ENCODE measurements around the gene PGLYRP1.

Gene PGLYRP1

GRCh38 chr19:45972947-45973540, 49.8 kb downstream of the PGLYRP1 start:
- intact Hi-C loops (cut with DNase I): no loop called here
- DNase-seq: peak in 2 of 10 donors; percentile 77 to 85

- intact Hi-C loops (cut with DNase I): no loop called here
- peak in 4 of 10 donors; percentile 58 to 86 (median 78) for DNase-seq
Observed at GRCh38 chr19:45972081-45972946, 50.5 kb downstream of the PGLYRP1 start.

GRCh38 chr19:45971260-45971902, 51.5 kb downstream of the PGLYRP1 start:
- intact Hi-C loops (cut with DNase I): no loop called here
- DNase-seq: peak in 2 of 10 donors; percentile 54 to 67

- intact Hi-C loops (cut with DNase I): no loop called here
- peak in 2 of 10 donors; percentile 73 to 74 for DNase-seq
Observed at GRCh38 chr19:45969676-45970075, 53.2 kb downstream of the PGLYRP1 start.

Data from posterior cingulate gyrus (tissue), 11 donors.